HepG2 (cell line): Measurements from ENCODE around the gene VPS52. TPM values are rescaled to one million over a fixed set of nuclear protein-coding genes. Genes with fewer than 3 reads are reported as not detected.

ENCODE experiments used
- ARID4A ChIP-seq: sonication (generic); formaldehyde crosslinking; IDR thresholded peaks from 2 replicates; pipeline ENCODE4 v1.5.0; 2020; ENCODE audit warnings: mild to moderate bottlenecking, missing genetic modification reagents, borderline replicate concordance
- ARNT2 ChIP-seq: sonication (generic); formaldehyde crosslinking; IDR thresholded peaks from 2 replicates; pipeline ENCODE4 v1.8.0; 2022; ENCODE audit warnings: mild to moderate bottlenecking, low read depth, missing genetic modification reagents, moderate library complexity
- CAMTA2 ChIP-seq: sonication (generic); formaldehyde crosslinking; IDR thresholded peaks from 2 replicates; pipeline ENCODE4 v1.4.0; 2020; ENCODE audit warnings: mild to moderate bottlenecking, missing genetic modification reagents, borderline replicate concordance
- EEA1 ChIP-seq: sonication (generic); formaldehyde crosslinking; IDR thresholded peaks from 2 replicates; pipeline ENCODE4 v1.5.1; 2020; ENCODE audit warnings: mild to moderate bottlenecking, missing genetic modification reagents, borderline replicate concordance
- FOXP1 ChIP-seq, 2 experiments: fragments of 450-650 bp in 1 of 2; IDR thresholded peaks; 2 replicates each; pipeline ENCODE4 v1.6.1; 2017 to 2018; ENCODE audit warnings: antibody characterized with exemption in 1 of 2
- HNF4G ChIP-seq, 2 experiments: sonication (generic) in 1 of 2; formaldehyde crosslinking in 1 of 2; IDR thresholded peaks; 2 replicates each; pipeline versions ENCODE4 v1.4.0 to v1.6.1; 2011 to 2020; ENCODE audit warnings: borderline replicate concordance in 2 of 2, low read depth in 2 of 2, mild to moderate bottlenecking in 2 of 2, low read length in 1 of 2, missing genetic modification reagents in 1 of 2, moderate library complexity in 1 of 2
- KDM5A ChIP-seq: fragments of 200-600 bp; sonication (generic); IDR thresholded peaks from 2 replicates; pipeline ENCODE4 v1.7.0; 2018; ENCODE audit warnings: antibody characterized with exemption, mild to moderate bottlenecking, low read length, borderline replicate concordance
- MATR3 ChIP-seq: sonication (generic); formaldehyde crosslinking; IDR thresholded peaks from 2 replicates; pipeline ENCODE4 v1.4.0; 2020; ENCODE audit warnings: missing genetic modification reagents
- ONECUT2 ChIP-seq: sonication (generic); formaldehyde crosslinking; IDR thresholded peaks from 2 replicates; pipeline ENCODE4 v1.4.0; 2020; ENCODE audit warnings: missing genetic modification reagents
- ZBTB8A ChIP-seq: sonication (generic); formaldehyde crosslinking; IDR thresholded peaks from 2 replicates; pipeline ENCODE4 v1.4.0; 2020; ENCODE audit warnings: mild to moderate bottlenecking, low read depth, missing genetic modification reagents, borderline replicate concordance
- ZNF350 ChIP-seq: sonication (generic); formaldehyde crosslinking; IDR thresholded peaks from 2 replicates; pipeline ENCODE4 v1.4.0; 2020; ENCODE audit warnings: mild to moderate bottlenecking, low read depth, missing genetic modification reagents, borderline replicate concordance
- ZNF407 ChIP-seq: sonication (generic); formaldehyde crosslinking; IDR thresholded peaks from one replicate; pipeline ENCODE4 v1.5.1; 2020; ENCODE audit warnings: mild to moderate bottlenecking, missing genetic modification reagents; ENCODE audit errors: not compliant biosample characterization
- ZNF619 ChIP-seq: sonication (generic); formaldehyde crosslinking; IDR thresholded peaks from 2 replicates; pipeline ENCODE4 v1.4.0; 2020; ENCODE audit warnings: mild to moderate bottlenecking, missing genetic modification reagents
- polyA plus RNA-seq, 8 experiments: library from polyadenylated mRNA; depleted of rRNA in 3 of 8; stranded (reverse) in 7 of 8; unstranded in 1 of 8; fragments of >200 nt; fragmentation: Illumina TruSeq in 4 of 8; extraction: Trizol in 4 of 8; gene quantifications; 2 replicates each; pipeline versions ENCODE4 v1.2.1 to v1.2.3, GENCODE V29; 2011 to 2016; ENCODE audit warnings: low read depth in 4 of 8, missing spikeins in 1 of 8, mixed read lengths in 1 of 8; ENCODE audit not compliant: insufficient read depth in 1 of 8
- total RNA-seq, 5 experiments: library from RNA; depleted of rRNA; stranded (reverse); fragments of >200 nt; fragmentation: Illumina TruSeq; extraction: Trizol; gene quantifications; 2 replicates each; pipeline ENCODE4 v1.2.3, GENCODE V29; 2016; ENCODE audit warnings: low read depth in 1 of 5

Gene VPS52
- total and polyA plus RNA-seq, 2 of the 13 experiments (the other 11 are each of a cell fraction or from before 2014, with no cell fraction given), result 48.9 to 85.5 TPM

GRCh38 chr6:33289784-33290315 is 18.2 kb upstream of the VPS52 start (continued):
- peak; percentile 61; the same call in 1 of the 2 replicates for TF ChIP-seq KDM5A
- TF ChIP-seq ARNT2 (CRISPR knock-in tag), result no peak
- TF ChIP-seq ONECUT2, result no peak
- TF ChIP-seq ARID4A (CRISPR knock-in tag), result no peak
- no peak for TF ChIP-seq FOXP1 (IDR thresholded peaks at IDR 0.05)
- TF ChIP-seq FOXP1 (CRISPR knock-in tag; IDR thresholded peaks at IDR 0.05), result no peak
- no peak for TF ChIP-seq MATR3 (CRISPR knock-in tag)
- no peak for TF ChIP-seq HNF4G (IDR thresholded peaks at IDR 0.05; ENCODE audit: borderline replicate concordance, low read depth, low read length)
- no peak for TF ChIP-seq HNF4G (CRISPR knock-in tag; IDR thresholded peaks at IDR 0.05; ENCODE audit: borderline replicate concordance, low read depth)
- TF ChIP-seq ZNF407 (CRISPR knock-in tag), result no peak
- TF ChIP-seq ZNF619, result peak; percentile 58; the same call in 1 of the 2 replicates
- no peak for TF ChIP-seq ZBTB8A (CRISPR knock-in tag)
- peak; percentile 7; the same call in 1 of the 2 replicates for TF ChIP-seq EEA1 (CRISPR knock-in tag)
- TF ChIP-seq CAMTA2 (CRISPR knock-in tag), result 0 out of 2 replicates have a peak, but pooled peaks have one; percentile 82
- peak; percentile 17; the same call in 1 of the 2 replicates for TF ChIP-seq ZNF350 (CRISPR knock-in tag)
